A673 (cell line): Measurements from ENCODE around the gene SLC48A1. TPM values are rescaled to one million over a fixed set of nuclear protein-coding genes. Genes with fewer than 3 reads are reported as not detected.

Experiments used
- BruUV-seq: library from RNA; stranded (reverse); fragments of 400-500 nt; replicated peaks from 2 replicates; lab custom pipeline; 2021; lab: Mats Ljungman, UMichigan
- CTCF ChIA-PET: fragments of 300-600 bp; sonication (Branson Sonifier 250); formaldehyde crosslinking; loops from one replicate; lab custom pipeline; 2022; ENCODE audit warnings: antibody characterized with exemption; lab: Charles Lee
- POLR2A ChIA-PET: fragments of 300-600 bp; sonication (Branson Sonifier 250); formaldehyde crosslinking; loops from one replicate; lab custom pipeline; 2022; ENCODE audit warnings: antibody characterized with exemption; ENCODE audit not compliant: low non-redundant PET; lab: Charles Lee
- DNase-seq: peaks from one replicate; pipeline ENCODE4 v3.0.0-alpha.2; 2015; ENCODE audit warnings: low spot score
- H3K27ac ChIP-seq: fragments of 200-600 bp; sonication (generic); 2 replicates; pipeline ENCODE4 v1.5.1; 2016; ENCODE audit warnings: mixed run types, low read depth, mild to moderate bottlenecking, mixed read lengths, antibody characterized with exemption, low read length; ENCODE audit not compliant: poor library complexity, severe bottlenecking
- H3K27me3 ChIP-seq: fragments of 200-600 bp; sonication (generic); replicated peaks from 2 replicates; pipeline ENCODE4 v1.6.1; 2017; ENCODE audit warnings: mixed run types, low read depth, mild to moderate bottlenecking, mixed read lengths, antibody characterized with exemption, low read length; ENCODE audit not compliant: insufficient read depth, poor library complexity
- H3K36me3 ChIP-seq: fragments of 200-600 bp; sonication (generic); 2 replicates; pipeline ENCODE4 v1.6.1; 2016; ENCODE audit warnings: mixed run types, mild to moderate bottlenecking, mixed read lengths, antibody characterized with exemption, low read length; ENCODE audit not compliant: insufficient read depth, poor library complexity, severe bottlenecking
- H3K4me1 ChIP-seq: fragments of 200-600 bp; sonication (generic); 2 replicates; pipeline ENCODE4 v1.6.1; 2017; ENCODE audit warnings: mixed run types, mild to moderate bottlenecking, mixed read lengths, antibody characterized with exemption, low read length; ENCODE audit not compliant: insufficient read depth, poor library complexity, severe bottlenecking
- H3K4me3 ChIP-seq: fragments of 200-600 bp; sonication (generic); 2 replicates; pipeline ENCODE4 v1.5.1; 2016; ENCODE audit warnings: low read depth, mixed run types, mild to moderate bottlenecking, mixed read lengths, low read length; ENCODE audit not compliant: poor library complexity, severe bottlenecking
- H3K9me3 ChIP-seq: fragments of 200-600 bp; sonication (generic); 2 replicates; pipeline ENCODE4 v1.6.1; 2016; ENCODE audit warnings: mixed run types, low read depth, mild to moderate bottlenecking, mixed read lengths, antibody characterized with exemption, low read length; ENCODE audit not compliant: poor library complexity, severe bottlenecking
- CTCF ChIP-seq: fragments of 300-800, 200-600 bp; sonication (generic); conservative IDR thresholded peaks from 2 replicates; pipeline ENCODE4 v1.5.1; 2017; ENCODE audit warnings: low read depth, mild to moderate bottlenecking, antibody characterized with exemption, low read length, moderate library complexity, mixed read lengths
- EZH2 ChIP-seq: fragments of 200-600 bp; sonication (generic); IDR thresholded peaks from 2 replicates; pipeline ENCODE4 v1.6.1; 2017; ENCODE audit warnings: borderline replicate concordance, low read depth, mild to moderate bottlenecking, mixed read lengths, antibody characterized with exemption, low read length; ENCODE audit not compliant: poor library complexity, severe bottlenecking
- intact Hi-C: fragments of 100-400 bp; cut with micrococcal nuclease; formaldehyde crosslinking; loops from one replicate; pipeline ENCODE4 v1.10.0; 2022; ENCODE audit not compliant: unreplicated experiment
- total RNA-seq: library from RNA; stranded (reverse); gene quantifications from 2 replicates; pipeline ENCODE4 v1.2.3, GENCODE V29; 2021

Gene SLC48A1
- total RNA-seq, 1 experiment from 2014 or later = 39.3 TPM

- DNase-seq = no peak
- TF ChIP-seq EZH2 (no peak), CTCF (no peak)
- POLR2A ChIA-PET = no interaction called here
- no peak overlapping the region for H3K4me3 ChIP-seq
- H3K36me3 ChIP-seq = peaks cover 11% of the 10 kb centered on the region
- CTCF ChIA-PET = interaction anchor here (1.3 kb wide), 1 partner anchor 36 kb away, joined by 3 read pairs; no protein-coding TSS in a partner anchor
- BruUV-seq = no TSS peak
- peak overlapping the region; percentile 74 for H3K27ac ChIP-seq
- no peaks in the 10 kb centered on the region for H3K9me3 ChIP-seq
- H3K4me1 ChIP-seq = peaks cover 40% of the 10 kb centered on the region
- intact Hi-C loops = loop anchor here (5.0 kb wide), 2 partner anchors 35 to 125 kb away; no protein-coding TSS in a partner anchor
- H3K27me3 ChIP-seq = no peaks in the 10 kb centered on the region
These were observed 4.1 kb downstream of the SLC48A1 start for GRCh38 chr12:47777151-47777550.

- intact Hi-C loops = loop anchor here (2.0 to 5.0 kb wide), 3 partner anchors 36 to 126 kb away; no protein-coding TSS in a partner anchor
- Histone ChIP-seq H3K27ac (no peak overlapping the region), H3K9me3 (no peaks in the 10 kb centered on the region), H3K4me1 (peaks cover 40% of the 10 kb centered on the region), H3K4me3 (no peak overlapping the region), H3K27me3 (no peaks in the 10 kb centered on the region), H3K36me3 (peaks cover 17% of the 10 kb centered on the region)
- CTCF ChIA-PET = interaction anchor here (1.3 kb wide), 1 partner anchor 37 kb away, joined by 3 read pairs; no protein-coding TSS in a partner anchor
- BruUV-seq = no TSS peak
- DNase-seq = no peak
- no peak for TF ChIP-seq EZH2
- no peak for TF ChIP-seq CTCF
- POLR2A ChIA-PET = no interaction called here
These were observed 4.9 kb downstream of the SLC48A1 start for GRCh38 chr12:47777741-47778558.

GRCh38 chr12:47778881-47779280 is 5.8 kb downstream of the SLC48A1 start:
- ChIA-PET CTCF (interaction anchor here (0.8 to 1.2 kb wide), 4 partner anchors 9 to 60 kb away, joined by 3 to 5 read pairs (median 4); no protein-coding TSS in a partner anchor), POLR2A (no interaction called here)
- no peak for DNase-seq
- no TSS peak for BruUV-seq
- intact Hi-C loops = loop anchor here (1.0 to 5.0 kb wide), 4 partner anchors 37 to 127 kb away; no protein-coding TSS in a partner anchor
- Histone ChIP-seq H3K36me3 (peaks cover 21% of the 10 kb centered on the region), H3K27me3 (no peaks in the 10 kb centered on the region), H3K9me3 (no peaks in the 10 kb centered on the region), H3K27ac (no peak overlapping the region), H3K4me3 (no peak overlapping the region), H3K4me1 (peaks cover 40% of the 10 kb centered on the region)
- TF ChIP-seq CTCF (no peak), EZH2 (no peak)
